Activated T-cell treated with anti-CD3 and anti-CD28 coated beads for 1 hour (primary cell): ENCODE results near the gene UGT1A3.

Experiments
- DNase-seq: peaks from one replicate; pipeline ENCODE4 v3.0.0-alpha.2; 2020; ENCODE audit warnings: low read depth

The UGT1A3 gene

GRCh38 chr2:233817361-233817911 lies 88.6 kb downstream of the UGT1A3 start:
- DNase-seq = no peak

- DNase-seq = no peak
These were observed 89.3 kb downstream of the UGT1A3 start for GRCh38 chr2:233817995-233818638.

GRCh38 chr2:233818639-233819621 lies 90.1 kb downstream of the UGT1A3 start:
- no peak for DNase-seq

GRCh38 chr2:233819884-233820773 lies 91.3 kb downstream of the UGT1A3 start:
- DNase-seq = no peak

GRCh38 chr2:233820774-233821105 lies 91.9 kb downstream of the UGT1A3 start:
- no peak for DNase-seq

- DNase-seq = no peak
These were observed 92.4 kb downstream of the UGT1A3 start for GRCh38 chr2:233821196-233821595.

- no peak for DNase-seq
These were observed 92.9 kb downstream of the UGT1A3 start for GRCh38 chr2:233821709-233822100.

- DNase-seq = no peak
These were observed 93.4 kb downstream of the UGT1A3 start for GRCh38 chr2:233822101-233822771.
